ENCODE measurements around the gene NUDT2. TPM values are rescaled to one million over a fixed set of nuclear protein-coding genes. Genes with fewer than 3 reads are reported as not detected.

The NUDT2 gene
- total and polyA plus RNA-seq, 2 of the 4 experiments (the other 2 are of a cell fraction), result 36.6 to 45.0 TPM

DNA sequence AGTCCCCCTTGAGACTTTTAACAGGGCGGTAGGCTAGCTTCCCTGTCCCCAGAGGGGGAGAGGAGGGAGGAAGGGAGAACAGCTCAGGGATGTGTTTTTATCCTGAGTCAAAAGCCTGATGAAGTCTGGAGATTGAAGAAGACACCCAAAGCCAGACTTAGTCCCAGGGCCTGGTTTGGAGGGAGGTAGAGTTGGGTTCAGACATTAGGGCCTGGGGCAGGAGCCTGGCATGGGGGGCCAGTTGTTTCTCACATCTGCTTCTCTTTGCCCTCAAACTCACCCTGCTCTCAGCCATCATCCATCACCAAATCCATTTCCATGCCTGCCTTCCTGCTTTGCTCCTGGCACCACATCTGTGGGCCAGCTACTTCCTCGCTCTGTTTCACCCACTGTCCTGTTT, 44.4 kb downstream of the NUDT2 start:
- ATAC-seq (ENCODE audit: low read depth) (no peak), DNase-seq (no peak)
- H4K20me1 ChIP-seq (ENCODE audit: insufficient read depth, low read length), result no peaks in the 10 kb centered on the region; the same call in 1 of the 2 replicates
- peaks cover 26% of the 10 kb centered on the region; the same call in 1 of the 2 replicates for H3K27me3 ChIP-seq (ENCODE audit: control insufficient read depth, insufficient read depth, low read length)
- H3K79me1 ChIP-seq (ENCODE audit: low read depth in 1 of 2, low read length in 2 of 2), result no peaks in the 10 kb centered on the region
- no peak overlapping the region for H3K18ac ChIP-seq (ENCODE audit: low read depth, low read length)
- no peak overlapping the region for H3K9ac ChIP-seq (ENCODE audit: low read depth, low read length)
- H2BK5ac ChIP-seq (ENCODE audit: low read depth, low read length, poor library complexity, severe bottlenecking), result no peak overlapping the region
- no TSS peak for BruUV-seq (replicated peaks)
- ChIA-PET POLR2A (ENCODE audit: unreplicated experiment) (no interaction called here), CTCF (interaction anchor here (0.6 kb wide), 1 partner anchor 71 kb away, joined by 6 read pairs; no protein-coding TSS in a partner anchor)
- H3K36me3 ChIP-seq (ENCODE audit: control insufficient read depth, insufficient read depth, low read length), result peaks cover 3% of the 10 kb centered on the region; the same call in 1 of the 2 replicates
- H3K14ac ChIP-seq (replicated peaks; ENCODE audit: low read depth, low read length), result no peak overlapping the region
- H2AK9ac ChIP-seq (replicated peaks; ENCODE audit: low read depth, low read length, poor library complexity), result no peak overlapping the region
- in situ Hi-C loops (cut with MboI; ENCODE audit: low sequenced_read_pairs), result no loop called here
- H3K9me3 ChIP-seq (ENCODE audit: control insufficient read depth, insufficient read depth, low read length), result peaks cover 12% of the 10 kb centered on the region; the same call in 1 of the 2 replicates
- no peak overlapping the region for H3K23ac ChIP-seq (ENCODE audit: low read depth, low read length)
- H4K5ac ChIP-seq (ENCODE audit: low read depth, low read length), result no peak overlapping the region
- H3K4me1 ChIP-seq (ENCODE audit: control insufficient read depth, insufficient read depth, low read length), result peaks cover 2% of the 10 kb centered on the region; the same call in 1 of the 2 replicates
- no peak overlapping the region for H3K27ac ChIP-seq (ENCODE audit: insufficient read depth, low read length)
- WGBS, 2 experiments (ENCODE audit: extremely low coverage in 2 of 2, insufficient read length in 1 of 2), result 64% methylated on average over 1 of the region's 2 CpGs; no CpG with 5 or more reads in 1 of the 2 experiments
- H2AFZ ChIP-seq (replicated peaks; ENCODE audit: low read length, poor library complexity), result no peak overlapping the region
- no peak overlapping the region for H2BK20ac ChIP-seq (ENCODE audit: low read depth, low read length)
- H3K4me2 ChIP-seq (ENCODE audit: low read depth, low read length), result no peak overlapping the region
- no peak overlapping the region for H2BK15ac ChIP-seq (ENCODE audit: low read depth, low read length)
- no peak overlapping the region for H2BK120ac ChIP-seq (ENCODE audit: low read depth, low read length)
- no peak for TF ChIP-seq BHLHE40 (IDR thresholded peaks at IDR 0.05; ENCODE audit: low read depth, low read length)
- no peak for TF ChIP-seq FOS (IDR thresholded peaks at IDR 0.05; ENCODE audit: low read depth, low read length)
- no peak for TF ChIP-seq CHD1 (IDR thresholded peaks at IDR 0.05; ENCODE audit: low read depth, low read length)
- TF ChIP-seq RAD21 (IDR thresholded peaks at IDR 0.05; ENCODE audit: low read length), result no peak
- TF ChIP-seq, protein P1, sequence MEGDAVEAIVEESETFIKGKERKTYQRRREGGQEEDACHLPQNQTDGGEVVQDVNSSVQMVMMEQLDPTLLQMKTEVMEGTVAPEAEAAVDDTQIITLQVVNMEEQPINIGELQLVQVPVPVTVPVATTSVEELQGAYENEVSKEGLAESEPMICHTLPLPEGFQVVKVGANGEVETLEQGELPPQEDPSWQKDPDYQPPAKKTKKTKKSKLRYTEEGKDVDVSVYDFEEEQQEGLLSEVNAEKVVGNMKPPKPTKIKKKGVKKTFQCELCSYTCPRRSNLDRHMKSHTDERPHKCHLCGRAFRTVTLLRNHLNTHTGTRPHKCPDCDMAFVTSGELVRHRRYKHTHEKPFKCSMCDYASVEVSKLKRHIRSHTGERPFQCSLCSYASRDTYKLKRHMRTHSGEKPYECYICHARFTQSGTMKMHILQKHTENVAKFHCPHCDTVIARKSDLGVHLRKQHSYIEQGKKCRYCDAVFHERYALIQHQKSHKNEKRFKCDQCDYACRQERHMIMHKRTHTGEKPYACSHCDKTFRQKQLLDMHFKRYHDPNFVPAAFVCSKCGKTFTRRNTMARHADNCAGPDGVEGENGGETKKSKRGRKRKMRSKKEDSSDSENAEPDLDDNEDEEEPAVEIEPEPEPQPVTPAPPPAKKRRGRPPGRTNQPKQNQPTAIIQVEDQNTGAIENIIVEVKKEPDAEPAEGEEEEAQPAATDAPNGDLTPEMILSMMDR (conservative IDR thresholded peaks at IDR 0.05; ENCODE audit: low read depth, low read length), result no peak
- TF ChIP-seq CEBPB (IDR thresholded peaks at IDR 0.05; ENCODE audit: low read depth, low read length), result no peak
- TF ChIP-seq RCOR1 (IDR thresholded peaks at IDR 0.05; ENCODE audit: insufficient replicate concordance, low read length), result no peak
- TF ChIP-seq SMC3 (IDR thresholded peaks at IDR 0.05; ENCODE audit: low read depth, low read length), result no peak
- no peak for TF ChIP-seq MXI1 (IDR thresholded peaks at IDR 0.05; ENCODE audit: borderline replicate concordance, low read depth, low read length)
- no peak for TF ChIP-seq RFX5 (IDR thresholded peaks at IDR 0.05; ENCODE audit: low read depth, low read length)
- no peak for TF ChIP-seq MAZ (IDR thresholded peaks at IDR 0.05; ENCODE audit: borderline replicate concordance, low read depth, low read length)
- TF ChIP-seq, protein P2, sequence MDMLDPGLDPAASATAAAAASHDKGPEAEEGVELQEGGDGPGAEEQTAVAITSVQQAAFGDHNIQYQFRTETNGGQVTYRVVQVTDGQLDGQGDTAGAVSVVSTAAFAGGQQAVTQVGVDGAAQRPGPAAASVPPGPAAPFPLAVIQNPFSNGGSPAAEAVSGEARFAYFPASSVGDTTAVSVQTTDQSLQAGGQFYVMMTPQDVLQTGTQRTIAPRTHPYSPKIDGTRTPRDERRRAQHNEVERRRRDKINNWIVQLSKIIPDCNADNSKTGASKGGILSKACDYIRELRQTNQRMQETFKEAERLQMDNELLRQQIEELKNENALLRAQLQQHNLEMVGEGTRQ (IDR thresholded peaks at IDR 0.05; ENCODE audit: low read depth, low read length), result no peak
- TF ChIP-seq NFE2L2 (IDR thresholded peaks at IDR 0.05; ENCODE audit: low read depth, low read length), result no peak
- TF ChIP-seq MAFK (IDR thresholded peaks at IDR 0.05; ENCODE audit: low read depth, low read length), result no peak
- TF ChIP-seq, protein P3, sequence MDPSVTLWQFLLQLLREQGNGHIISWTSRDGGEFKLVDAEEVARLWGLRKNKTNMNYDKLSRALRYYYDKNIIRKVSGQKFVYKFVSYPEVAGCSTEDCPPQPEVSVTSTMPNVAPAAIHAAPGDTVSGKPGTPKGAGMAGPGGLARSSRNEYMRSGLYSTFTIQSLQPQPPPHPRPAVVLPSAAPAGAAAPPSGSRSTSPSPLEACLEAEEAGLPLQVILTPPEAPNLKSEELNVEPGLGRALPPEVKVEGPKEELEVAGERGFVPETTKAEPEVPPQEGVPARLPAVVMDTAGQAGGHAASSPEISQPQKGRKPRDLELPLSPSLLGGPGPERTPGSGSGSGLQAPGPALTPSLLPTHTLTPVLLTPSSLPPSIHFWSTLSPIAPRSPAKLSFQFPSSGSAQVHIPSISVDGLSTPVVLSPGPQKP (IDR thresholded peaks at IDR 0.05; ENCODE audit: borderline replicate concordance, low read depth, low read length), result no peak
- no peak for TF ChIP-seq POLR2A (IDR thresholded peaks at IDR 0.05; ENCODE audit: low read depth, low read length)
- no peak overlapping the region for H3K56ac ChIP-seq (ENCODE audit: extremely low read depth, insufficient read depth, low read length)
- no peak overlapping the region for H4K91ac ChIP-seq (ENCODE audit: insufficient read depth, low read depth, low read length)
- intact Hi-C loops (cut with micrococcal nuclease), result no loop called here
- dilution Hi-C loops (cut with HindIII; ENCODE audit: low sequenced_read_pairs, unreplicated experiment), result no loop called here
- no peak overlapping the region for H4K8ac ChIP-seq (ENCODE audit: low read depth in 2 of 2, low read length in 2 of 2)
- no peak overlapping the region for H3K4ac ChIP-seq (ENCODE audit: low read depth, low read length)
- peaks cover 8% of the 10 kb centered on the region; the same call in 1 of the 2 replicates for H3K9me1 ChIP-seq (ENCODE audit: insufficient read depth, low read length)
- no peak overlapping the region for H2AK5ac ChIP-seq (ENCODE audit: low read depth, low read length)
- no peak overlapping the region for H3K4me3 ChIP-seq (ENCODE audit: insufficient read depth, low read depth, low read length)
